H1 (cell line): ENCODE data around the gene TAS1R3. TPM values are rescaled to one million over a fixed set of nuclear protein-coding genes. Genes with fewer than 3 reads are reported as not detected.
A peak's percentile ranks its signal among the peaks of the same experiment; 100 is the strongest.

Source experiments
- CTCF ChIA-PET: fragments of 300-600 bp; sonication (Branson Sonifier 250); formaldehyde crosslinking; loops from one replicate; lab custom pipeline; 2021; ENCODE audit not compliant: partially characterized antibody; lab: Charles Lee
- POLR2A ChIA-PET: fragments of 300-600 bp; sonication (Branson Sonifier 250); formaldehyde crosslinking; loops from one replicate; lab custom pipeline; 2021; ENCODE audit warnings: inconsistent platforms; ENCODE audit not compliant: partially characterized antibody; lab: Charles Lee
- DNase-seq, 2 experiments: peaks; one replicate each; pipeline versions ENCODE4 v3.0.0 to v3.0.0-alpha.2; 2010 to 2022; ENCODE audit warnings: low spot score in 2 of 2, low read depth in 1 of 2, mixed read lengths in 1 of 2
- FAIRE-seq: peaks from 2 replicates; lab custom pipeline; 2011; peaks lifted over from hg19 to GRCh38; lab: Jason Lieb, UNC
- H2AFZ ChIP-seq: 2 replicates; pipeline ENCODE4 v1.8.1; 2012; ENCODE audit warnings: low read length, inconsistent platforms
- H2AK5ac ChIP-seq: 2 replicates; pipeline ENCODE4 v1.6.1; 2013; ENCODE audit warnings: low read depth, low read length
- H2BK120ac ChIP-seq: replicated peaks from 2 replicates; pipeline ENCODE3; 2013; ENCODE audit warnings: low read depth, low read length, inconsistent platforms
- H2BK12ac ChIP-seq: 2 replicates; pipeline ENCODE4 v1.6.1; 2013; ENCODE audit warnings: low read depth, low read length
- H2BK15ac ChIP-seq: 2 replicates; pipeline ENCODE4 v1.6.1; 2013; ENCODE audit warnings: low read length
- H2BK20ac ChIP-seq: 2 replicates; pipeline ENCODE4 v1.6.1; 2013; ENCODE audit warnings: low read length
- H2BK5ac ChIP-seq: 2 replicates; pipeline ENCODE4 v1.6.1; 2013; ENCODE audit warnings: low read depth, low read length
- H3K14ac ChIP-seq: 2 replicates; pipeline ENCODE4 v1.6.1; 2013; ENCODE audit warnings: inconsistent platforms; ENCODE audit not compliant: insufficient read length
- H3K18ac ChIP-seq: 2 replicates; pipeline ENCODE4 v1.6.1; 2013; ENCODE audit warnings: low read length; ENCODE audit errors: extremely low read depth
- H3K23ac ChIP-seq: 2 replicates; pipeline ENCODE4 v1.6.1; 2013; ENCODE audit warnings: inconsistent platforms; ENCODE audit not compliant: insufficient read length
- H3K23me2 ChIP-seq: 2 replicates; pipeline ENCODE4 v1.6.1; 2013; ENCODE audit warnings: low read depth, low read length
- H3K27ac ChIP-seq: 2 replicates; pipeline ENCODE4 v1.6.1; 2011; ENCODE audit warnings: low read depth, low read length, inconsistent platforms
- H3K27me3 ChIP-seq, 4 experiments: replicated peaks in 1 of 4; 1 replicate in 1 of 4; 2 replicates in 3 of 4; pipeline versions ENCODE4 v1.6.1 to v1.8.1; 2011 to 2013; ENCODE audit warnings: low read length in 3 of 4, mild to moderate bottlenecking in 3 of 4, inconsistent platforms in 2 of 4, mixed read lengths in 2 of 4, moderate library complexity in 1 of 4; ENCODE audit not compliant: control insufficient read depth in 3 of 4, insufficient read depth in 3 of 4; ENCODE audit errors: extremely low read depth in 1 of 4
- H3K36me3 ChIP-seq, 4 experiments: 2 replicates each; pipeline versions ENCODE4 v1.6.1 to v1.8.1; 2011 to 2013; ENCODE audit warnings: mild to moderate bottlenecking in 4 of 4, low read length in 3 of 4, moderate library complexity in 2 of 4, control low read depth in 1 of 4, inconsistent platforms in 1 of 4; ENCODE audit not compliant: insufficient read depth in 4 of 4, control insufficient read depth in 2 of 4
- H3K4ac ChIP-seq: replicated peaks from 2 replicates; pipeline ENCODE3; 2013; ENCODE audit warnings: low read length, low read depth, mixed read lengths, inconsistent platforms; ENCODE audit not compliant: insufficient read length
- H3K4me1 ChIP-seq, 4 experiments: replicated peaks in 1 of 4; 1 replicate in 1 of 4; 2 replicates in 3 of 4; pipeline versions ENCODE4 v1.6.1 to v1.8.1; 2011 to 2013; ENCODE audit warnings: low read length in 3 of 4, inconsistent platforms in 2 of 4, mixed read lengths in 1 of 4; ENCODE audit not compliant: insufficient read depth in 4 of 4, control insufficient read depth in 3 of 4
- H3K4me2 ChIP-seq, 2 experiments: 2 replicates each; pipeline versions ENCODE4 v1.6.1 to v1.8.1; 2011 to 2013; ENCODE audit warnings: low read depth in 2 of 2, low read length in 2 of 2, control low read depth in 1 of 2, inconsistent platforms in 1 of 2, mild to moderate bottlenecking in 1 of 2; ENCODE audit not compliant: insufficient read depth in 1 of 2
- H3K4me3 ChIP-seq, 4 experiments: fragments of 200-600, 300-600 bp in 1 of 4; sonication (generic), shearing (Covaris generic), sonication (Bioruptor Twin) in 1 of 4; 2 replicates each; pipeline versions ENCODE4 v1.5.1 to v1.8.1; 2011 to 2016; ENCODE audit warnings: low read length in 4 of 4, low read depth in 3 of 4, control low read depth in 2 of 4, inconsistent platforms in 2 of 4, mild to moderate bottlenecking in 2 of 4, mixed read lengths in 1 of 4, moderate library complexity in 1 of 4; ENCODE audit not compliant: insufficient read depth in 2 of 4; ENCODE audit errors: extremely low read depth in 1 of 4
- H3K56ac ChIP-seq: replicated peaks from 2 replicates; pipeline ENCODE3; 2013; ENCODE audit warnings: low read depth, mild to moderate bottlenecking, mixed read lengths, low read length, inconsistent platforms; ENCODE audit not compliant: insufficient read length
- H3K79me1 ChIP-seq: 2 replicates; pipeline ENCODE4 v1.6.1; 2013; ENCODE audit warnings: low read depth, low read length, control low read depth
- H3K79me2 ChIP-seq, 2 experiments: 2 replicates each; pipeline versions ENCODE4 v1.6.1 to v1.8.1; 2012 to 2013; ENCODE audit warnings: low read length in 2 of 2, mild to moderate bottlenecking in 2 of 2, inconsistent platforms in 1 of 2; ENCODE audit not compliant: insufficient read depth in 2 of 2, control insufficient read depth in 1 of 2
- H3K9ac ChIP-seq, 4 experiments: replicated peaks in 1 of 4; 1 replicate in 1 of 4; 2 replicates in 3 of 4; pipeline versions ENCODE4 v1.6.1 to v1.8.1; 2011 to 2013; ENCODE audit warnings: low read depth in 3 of 4, low read length in 3 of 4, control low read depth in 2 of 4, mild to moderate bottlenecking in 2 of 4, moderate library complexity in 2 of 4, inconsistent platforms in 1 of 4; ENCODE audit errors: extremely low read depth in 1 of 4
- H3K9me3 ChIP-seq, 2 experiments: 2 replicates each; pipeline versions ENCODE4 v1.6.1 to v1.8.1; 2012 to 2013; ENCODE audit warnings: mild to moderate bottlenecking in 2 of 2, moderate library complexity in 2 of 2, control low read depth in 1 of 2, inconsistent platforms in 1 of 2, low read depth in 1 of 2, low read length in 1 of 2, mixed read lengths in 1 of 2; ENCODE audit not compliant: insufficient read depth in 2 of 2
- H4K20me1 ChIP-seq, 2 experiments: replicated peaks in 1 of 2; 2 replicates each; pipeline versions ENCODE3 to v1.8.1; 2011 to 2013; ENCODE audit warnings: inconsistent platforms in 2 of 2, low read length in 2 of 2, mild to moderate bottlenecking in 1 of 2; ENCODE audit not compliant: insufficient read depth in 2 of 2, control insufficient read depth in 1 of 2
- H4K5ac ChIP-seq: 2 replicates; pipeline ENCODE4 v1.6.1; 2013; ENCODE audit warnings: low read length, low read depth, mixed read lengths, inconsistent platforms; ENCODE audit not compliant: insufficient read length
- H4K8ac ChIP-seq: 2 replicates; pipeline ENCODE4 v1.8.0; 2013; ENCODE audit warnings: mild to moderate bottlenecking, moderate library complexity, low read length, inconsistent platforms; ENCODE audit not compliant: insufficient read depth; ENCODE audit errors: extremely low read depth
- H4K91ac ChIP-seq: replicated peaks from 2 replicates; pipeline ENCODE3; 2013; ENCODE audit warnings: low read length, mixed read lengths, inconsistent platforms; ENCODE audit not compliant: insufficient read length
- CEBPB ChIP-seq: IDR thresholded peaks from 2 replicates; pipeline ENCODE4 v1.6.1; 2012; ENCODE audit warnings: low read depth, low read length
- MAFK ChIP-seq: IDR thresholded peaks from 2 replicates; pipeline ENCODE4 v1.6.1; 2012; ENCODE audit warnings: low read depth, mild to moderate bottlenecking, improper control_type of control experiment, low read length
- POLR2AphosphoS5 ChIP-seq: IDR thresholded peaks from 2 replicates; pipeline ENCODE4 v1.6.1; 2011; ENCODE audit warnings: low read depth, low read length
- RAD21 ChIP-seq, 2 experiments: IDR thresholded peaks in 1 of 2; conservative IDR thresholded peaks in 1 of 2; 2 replicates each; pipeline ENCODE4 v1.6.1; 2011; ENCODE audit warnings: low read depth in 2 of 2, low read length in 2 of 2, improper control_type of control experiment in 1 of 2, inconsistent platforms in 1 of 2, mild to moderate bottlenecking in 1 of 2, moderate library complexity in 1 of 2
- WGBS, 2 experiments: shearing (Covaris generic) in 1 of 2; methylation state at CpG; one replicate each; pipeline versions ENCODE4 v1.1.6 to v1.1.7; 2013 to 2015; ENCODE audit warnings: low lambda C conversion rate in 2 of 2, mixed read lengths in 2 of 2, inconsistent platforms in 1 of 2, low coverage in 1 of 2, missing lambda C conversion rate in 1 of 2; ENCODE audit not compliant: insufficient replicate concordance in 2 of 2, insufficient coverage in 1 of 2, insufficient read length in 1 of 2; ENCODE audit errors: extremely low coverage in 1 of 2, missing lambda C conversion rate in 1 of 2; 5-methylcytosine and 5-hydroxymethylcytosine counted together
- polyA plus RNA-seq, 7 experiments: library from polyadenylated mRNA; depleted of rRNA in 3 of 7; stranded (reverse) in 5 of 7; unstranded in 2 of 7; fragments of >200 nt in 5 of 7; fragments of 200-250 nt in 2 of 7; gene quantifications; 1 replicate in 5 of 7; 2 replicates in 1 of 7; 4 replicates in 1 of 7; pipeline versions ENCODE4 v1.2.1 to v1.2.3, GENCODE V29; 2011 to 2013; ENCODE audit warnings: missing spikeins in 2 of 7, mixed read lengths in 2 of 7
- total RNA-seq: library from RNA; stranded (reverse); fragmentation: NEBNext Ultra II Directional; extraction: Animal tissue kit (Norgen Biotek cat#: 25700); gene quantifications from 2 replicates; pipeline ENCODE4 v1.2.1, GENCODE V29; 2021

TAS1R3 gene
- total and polyA plus RNA-seq, 2 of the 8 experiments (the other 6 are each of a cell fraction or from before 2014, with no cell fraction given), result 0.03 to 0.19 TPM

GRCh38 chr1:1314678-1315335 is 16.3 kb upstream of the TAS1R3 start:
- Histone ChIP-seq H3K23me2 (no peaks in the 10 kb centered on the region; the same call in 1 of the 2 replicates), H3K18ac (peak overlapping the region; percentile 90; the same call in 1 of the 2 replicates), H3K14ac (no peak overlapping the region), H3K4me1 (peaks cover 0 to 15% (median 6%) of the 10 kb centered on the region in 4 experiments; a peak in 6 of 7 replicates), H3K9ac (peak overlapping the region in 1 of 4 experiments; percentile 6; a peak in 1 of 7 replicates), H3K36me3 (peaks cover 17 to 50% (median 40%) of the 10 kb centered on the region in 4 experiments), H3K27ac (0 out of 2 replicates have a peak overlapping the region, but pooled peaks have one; percentile 41), H2BK15ac (peak overlapping the region; percentile 92; the same call in 1 of the 2 replicates), H3K56ac (no peak overlapping the region), H3K4me3 (no peak overlapping the region), H3K23ac (no peak overlapping the region), H2AFZ (no peak overlapping the region), H2AK5ac (peak overlapping the region; percentile 60; the same call in 1 of the 2 replicates), H2BK5ac (0 out of 2 replicates have a peak overlapping the region, but pooled peaks have one; percentile 48), H2BK12ac (peak overlapping the region; percentile 50; the same call in 1 of the 2 replicates), H4K91ac (peak overlapping the region; percentile 82), H4K20me1 (peaks cover 10 to 23% of the 10 kb centered on the region in 2 experiments), H2BK120ac (no peak overlapping the region), H3K4me2 (peak overlapping the region; percentile 33 to 48; a peak in 2 of 4 replicates), H3K9me3 (no peaks in the 10 kb centered on the region), H3K79me1 (peaks cover 10% of the 10 kb centered on the region), H3K79me2 (peaks cover 0 to 10% of the 10 kb centered on the region in 2 experiments; a peak in 2 of 4 replicates), H3K4ac (peak overlapping the region; percentile 39), H4K8ac (no peak overlapping the region), H3K27me3 (no peaks in the 10 kb centered on the region), H4K5ac (peak overlapping the region; percentile 44), H2BK20ac (no peak overlapping the region)
- CTCF ChIA-PET, result interaction anchor here (0.7 to 1.7 kb wide), 7 partner anchors 8 to 57 kb away, joined by 3 to 5 read pairs (median 3); no protein-coding TSS in a partner anchor
- WGBS, 2 experiments, result 95% methylated on average over 22 of the region's 23 CpGs; no CpG with 5 or more reads in 1 of the 2 experiments
- TF ChIP-seq RAD21 (IDR thresholded peaks at IDR 0.05 in 1 of 2, conservative IDR thresholded peaks at IDR 0.05 in 1 of 2; ENCODE audit: low read depth in 2 of 2, low read length in 2 of 2) (no peak), MAFK (no peak), POLR2AphosphoS5 (peak; percentile 19; the same call in 1 of the 2 replicates), CEBPB (no peak)
- no peak for DNase-seq
- no peak for FAIRE-seq
- POLR2A ChIA-PET, result interaction anchor here (0.9 to 10.1 kb wide), 11 partner anchors 10 to 78 kb away, joined by 3 to 134 read pairs (median 5); partner anchors contain the start of gene TAS1R3
